HEK293 (cell line): ENCODE results near the gene SBF2.

Source experiments
- HOXA7 ChIP-seq: sonication (generic); formaldehyde crosslinking; IDR thresholded peaks from 2 replicates; pipeline ENCODE4 v1.8.1; 2022; ENCODE audit warnings: missing genetic modification reagents, borderline replicate concordance
- IKZF3 ChIP-seq: fragments of 450-650 bp; IDR thresholded peaks from 2 replicates; pipeline ENCODE4 v1.5.0; 2018; ENCODE audit warnings: missing biosample characterization, mild to moderate bottlenecking, missing genetic modification characterization, moderate library complexity
- ZBTB26 ChIP-seq: fragments of 450-650 bp; formaldehyde crosslinking; optimal IDR thresholded peaks from 2 replicates; pipeline ENCODE3; 2016; ENCODE audit warnings: missing biosample characterization, mild to moderate bottlenecking, missing genetic modification characterization
- ZBTB8A ChIP-seq: fragments of 450-650 bp; formaldehyde crosslinking; IDR thresholded peaks from 2 replicates; pipeline ENCODE4 v1.5.1; 2016; ENCODE audit warnings: missing biosample characterization, missing genetic modification characterization
- ZEB2 ChIP-seq: fragments of 450-650 bp; formaldehyde crosslinking; IDR thresholded peaks from 2 replicates; pipeline ENCODE4 v1.5.1; 2016; ENCODE audit warnings: missing biosample characterization, missing genetic modification characterization
- ZNF19 ChIP-seq: fragments of 450-650 bp; formaldehyde crosslinking; IDR thresholded peaks from 2 replicates; pipeline ENCODE4; 2016; ENCODE audit warnings: missing biosample characterization, missing genetic modification characterization, low read depth
- ZNF2 ChIP-seq: fragments of 450-650 bp; formaldehyde crosslinking; IDR thresholded peaks from 2 replicates; pipeline ENCODE4 v1.5.1; 2016; ENCODE audit warnings: missing biosample characterization, missing genetic modification characterization
- ZNF211 ChIP-seq: fragments of 450-650 bp; formaldehyde crosslinking; IDR thresholded peaks from 2 replicates; pipeline ENCODE4 v1.5.1; 2016; ENCODE audit warnings: low read depth, missing biosample characterization, missing genetic modification characterization
- ZNF24 ChIP-seq: fragments of 450-650 bp; formaldehyde crosslinking; IDR thresholded peaks from 2 replicates; pipeline ENCODE4 v1.5.1; 2016; ENCODE audit warnings: missing biosample characterization, missing genetic modification characterization
- ZNF248 ChIP-seq: fragments of 450-650 bp; formaldehyde crosslinking; IDR thresholded peaks from 2 replicates; pipeline ENCODE4 v1.5.1; 2017; ENCODE audit warnings: missing biosample characterization, missing genetic modification characterization
- ZNF280D ChIP-seq: fragments of 450-650 bp; formaldehyde crosslinking; IDR thresholded peaks from 2 replicates; pipeline ENCODE4 v1.5.1; 2016; ENCODE audit warnings: missing biosample characterization, missing genetic modification characterization
- ZNF292 ChIP-seq: fragments of 450-650 bp; formaldehyde crosslinking; IDR thresholded peaks from 2 replicates; pipeline ENCODE4 v1.5.1; 2016; ENCODE audit warnings: low read depth, missing biosample characterization, missing genetic modification characterization, borderline replicate concordance
- ZNF362 ChIP-seq: fragments of 450-650 bp; formaldehyde crosslinking; IDR thresholded peaks from 2 replicates; pipeline ENCODE4 v1.5.1; 2016; ENCODE audit warnings: missing biosample characterization, missing genetic modification characterization
- ZNF404 ChIP-seq: fragments of 450-650 bp; formaldehyde crosslinking; IDR thresholded peaks from 2 replicates; pipeline ENCODE4 v1.5.1; 2017; ENCODE audit warnings: missing biosample characterization, missing genetic modification characterization
- ZNF423 ChIP-seq: fragments of 450-650 bp; formaldehyde crosslinking; IDR thresholded peaks from 2 replicates; pipeline ENCODE4 v1.5.1; 2016; ENCODE audit warnings: missing biosample characterization, missing genetic modification characterization
- ZNF449 ChIP-seq: fragments of 450-650 bp; formaldehyde crosslinking; IDR thresholded peaks from 2 replicates; pipeline ENCODE4 v1.5.1; 2017; ENCODE audit warnings: missing biosample characterization, mild to moderate bottlenecking, missing genetic modification characterization, moderate library complexity
- ZNF510 ChIP-seq: fragments of 450-650 bp; formaldehyde crosslinking; IDR thresholded peaks from 2 replicates; pipeline ENCODE4 v1.5.1; 2018; ENCODE audit warnings: mild to moderate bottlenecking, missing genetic modification characterization, missing biosample characterization; ENCODE audit not compliant: insufficient replicate concordance
- ZNF677 ChIP-seq: fragments of 450-650 bp; IDR thresholded peaks from 2 replicates; pipeline ENCODE4 v1.5.0; 2018; ENCODE audit warnings: missing biosample characterization, mild to moderate bottlenecking, missing genetic modification characterization, moderate library complexity
- ZNF704 ChIP-seq: fragments of 450-650 bp; formaldehyde crosslinking; IDR thresholded peaks from 2 replicates; pipeline ENCODE4 v1.5.1; 2016; ENCODE audit warnings: missing biosample characterization, missing genetic modification characterization
- ZNF791 ChIP-seq: fragments of 450-650 bp; formaldehyde crosslinking; IDR thresholded peaks from 2 replicates; pipeline ENCODE4 v1.5.1; 2016; ENCODE audit warnings: missing biosample characterization, missing genetic modification characterization
- ZNF843 ChIP-seq: fragments of 450-650 bp; formaldehyde crosslinking; IDR thresholded peaks from 2 replicates; pipeline ENCODE4 v1.5.1; 2016; ENCODE audit warnings: missing biosample characterization, missing genetic modification characterization
- ZSCAN5A ChIP-seq: fragments of 450-650 bp; formaldehyde crosslinking; IDR thresholded peaks from 2 replicates; pipeline ENCODE4 v1.5.1; 2016; ENCODE audit warnings: missing biosample characterization, missing genetic modification characterization

SBF2 gene

GRCh38 chr11:10293423-10294289 is at the start of gene SBF2 (continued):
- no peak for TF ChIP-seq ZNF791 (tag by site-specific recombination)
- TF ChIP-seq ZNF510 (tag by site-specific recombination) = no peak
- no peak for TF ChIP-seq ZNF2 (tag by site-specific recombination)
- no peak for TF ChIP-seq ZNF248 (tag by site-specific recombination)
- no peak for TF ChIP-seq ZNF704 (tag by site-specific recombination)
- TF ChIP-seq ZNF24 = no peak
- no peak for TF ChIP-seq HOXA7
- TF ChIP-seq ZSCAN5A (tag by site-specific recombination) = no peak
- no peak for TF ChIP-seq ZNF19 (tag by site-specific recombination)
- TF ChIP-seq ZNF280D (tag by site-specific recombination) = no peak
- peak; percentile 27 for TF ChIP-seq ZBTB26 (tag by site-specific recombination)
- peak; percentile 74 for TF ChIP-seq ZBTB8A
- TF ChIP-seq ZEB2 (tag by site-specific recombination) = no peak
- no peak for TF ChIP-seq ZNF843 (tag by site-specific recombination)
- no peak for TF ChIP-seq ZNF211
- TF ChIP-seq ZNF362 (tag by site-specific recombination) = no peak
- TF ChIP-seq ZNF449 (tag by site-specific recombination) = peak; percentile 39; the same call in 1 of the 2 replicates
- TF ChIP-seq IKZF3 (tag by site-specific recombination) = no peak
- no peak for TF ChIP-seq ZNF404 (tag by site-specific recombination)
- no peak for TF ChIP-seq ZNF292 (tag by site-specific recombination)
- no peak for TF ChIP-seq ZNF677 (tag by site-specific recombination)
- TF ChIP-seq ZNF423 (tag by site-specific recombination) = no peak
